GM12874 (cell line): Measurements from ENCODE around the gene DUSP7.

ENCODE experiments used
- CTCF ChIP-seq: IDR thresholded peaks from 2 replicates; pipeline ENCODE4 v1.5.1; 2011; ENCODE audit warnings: low read depth, mild to moderate bottlenecking, control low read depth, low read length, moderate library complexity; ENCODE audit not compliant: insufficient read depth

The DUSP7 gene

GRCh38 chr3:52006017-52006819 lies 50.2 kb downstream of the DUSP7 start:
- TF ChIP-seq CTCF: no peak

GRCh38 chr3:52005571-52005986 lies 50.8 kb downstream of the DUSP7 start:
- TF ChIP-seq CTCF: no peak

- TF ChIP-seq CTCF: no peak
These were observed 51.4 kb downstream of the DUSP7 start for GRCh38 chr3:52004906-52005395.

- TF ChIP-seq CTCF: peak; percentile 59
These were observed 52.1 kb downstream of the DUSP7 start for GRCh38 chr3:52004163-52004787.

- TF ChIP-seq CTCF: no peak
These were observed 53.6 kb downstream of the DUSP7 start for GRCh38 chr3:52002748-52003147.

- peak; percentile 98 for TF ChIP-seq CTCF
These were observed 54.9 kb downstream of the DUSP7 start for GRCh38 chr3:52001443-52001974.

GRCh38 chr3:51999846-52000245 lies 56.5 kb downstream of the DUSP7 start:
- TF ChIP-seq CTCF: no peak
